GM18907 (cell line): ENCODE results near the gene SERPINB13.
A peak's percentile ranks its signal among the peaks of the same experiment; 100 is the strongest.

Source experiments
- ATAC-seq: cut with Tn5 transposase; IDR thresholded peaks from one replicate; pipeline ENCODE4 v1.9.1; 2021; ENCODE audit warnings: mild to moderate bottlenecking, moderate library complexity; ENCODE audit not compliant: unreplicated experiment

SERPINB13 gene, protein sequence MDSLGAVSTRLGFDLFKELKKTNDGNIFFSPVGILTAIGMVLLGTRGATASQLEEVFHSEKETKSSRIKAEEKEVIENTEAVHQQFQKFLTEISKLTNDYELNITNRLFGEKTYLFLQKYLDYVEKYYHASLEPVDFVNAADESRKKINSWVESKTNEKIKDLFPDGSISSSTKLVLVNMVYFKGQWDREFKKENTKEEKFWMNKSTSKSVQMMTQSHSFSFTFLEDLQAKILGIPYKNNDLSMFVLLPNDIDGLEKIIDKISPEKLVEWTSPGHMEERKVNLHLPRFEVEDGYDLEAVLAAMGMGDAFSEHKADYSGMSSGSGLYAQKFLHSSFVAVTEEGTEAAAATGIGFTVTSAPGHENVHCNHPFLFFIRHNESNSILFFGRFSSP

DNA sequence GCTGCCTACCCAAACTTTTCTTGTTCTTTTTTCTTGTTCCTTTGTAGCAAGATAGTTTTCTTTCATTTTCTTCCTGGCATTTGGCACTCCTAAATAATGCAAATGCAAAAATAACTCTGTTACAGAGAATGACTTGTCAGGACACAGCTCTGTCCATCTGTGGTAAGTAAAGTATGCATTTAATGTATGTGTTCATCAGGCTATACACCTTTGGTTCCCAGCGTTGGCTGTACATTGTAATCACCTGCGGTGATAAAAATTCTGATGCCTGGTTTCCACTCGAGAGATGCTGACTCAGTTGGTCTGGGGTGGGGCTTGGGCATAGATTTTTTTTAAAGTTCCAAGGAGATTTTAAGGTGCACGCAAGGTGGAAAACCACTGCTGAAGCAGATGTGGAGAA lies at the start of gene SERPINB13:
Gene SERPINB13, plus strand, starts transcription at position 378 of the 400 bp plus-strand sequence. CDS start 1,325 bp downstream, outside the sequence.
- ATAC-seq: no peak

DNA sequence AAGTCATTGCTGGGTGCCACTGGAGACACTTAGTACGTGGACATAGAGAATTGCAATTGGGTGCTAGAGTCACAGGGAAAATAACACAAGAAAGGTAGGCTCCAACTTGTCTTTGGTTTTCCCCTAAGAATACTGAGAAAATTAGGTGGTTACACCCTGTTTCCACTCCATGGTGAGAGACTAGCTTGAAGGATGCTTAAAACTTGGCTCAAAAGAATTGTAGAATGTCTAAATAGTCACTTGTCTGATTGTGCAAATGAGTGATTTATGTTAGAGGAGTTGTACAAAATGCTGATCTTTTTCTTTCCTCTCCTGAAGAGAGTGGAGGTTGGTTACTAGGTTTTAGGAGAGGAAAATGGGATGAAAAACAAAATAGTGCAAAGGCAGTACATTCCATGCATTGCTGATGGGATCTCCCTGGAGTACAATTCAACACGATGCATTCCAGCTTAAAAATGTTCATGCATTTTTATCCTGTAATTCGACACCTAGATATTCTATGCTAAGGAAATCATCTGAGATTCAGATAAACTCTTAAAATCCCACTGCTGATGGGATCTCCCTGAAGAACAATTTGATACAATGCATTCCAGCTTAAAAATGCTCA lies 47.1 kb upstream of the SERPINB13 start:
- ATAC-seq: no peak

DNA sequence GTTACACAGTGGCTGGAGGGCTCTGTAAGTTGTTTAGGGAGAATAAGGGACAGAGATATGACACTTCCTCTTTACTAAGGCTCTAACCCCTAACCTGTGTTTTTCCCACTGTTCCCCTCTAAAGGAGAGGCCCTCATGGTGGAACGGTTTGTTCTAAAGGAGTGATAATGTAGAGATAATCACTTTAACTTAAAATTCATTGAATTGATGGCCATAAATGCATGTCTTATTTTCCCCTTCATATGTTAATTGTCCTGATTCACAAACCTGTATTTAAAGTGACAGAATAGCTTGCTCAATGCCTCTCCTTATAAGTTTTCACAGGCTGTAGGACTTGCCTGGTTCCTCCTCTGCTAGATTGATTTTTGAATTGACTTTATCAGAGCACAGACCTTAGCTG lies 45.1 kb upstream of the SERPINB13 start, which contains the start of gene SERPINB12:
Gene SERPINB12, plus strand, starts transcription at position 301 of the 400 bp plus-strand sequence. CDS start 13,791 bp downstream, outside the sequence.
- no peak for ATAC-seq

DNA sequence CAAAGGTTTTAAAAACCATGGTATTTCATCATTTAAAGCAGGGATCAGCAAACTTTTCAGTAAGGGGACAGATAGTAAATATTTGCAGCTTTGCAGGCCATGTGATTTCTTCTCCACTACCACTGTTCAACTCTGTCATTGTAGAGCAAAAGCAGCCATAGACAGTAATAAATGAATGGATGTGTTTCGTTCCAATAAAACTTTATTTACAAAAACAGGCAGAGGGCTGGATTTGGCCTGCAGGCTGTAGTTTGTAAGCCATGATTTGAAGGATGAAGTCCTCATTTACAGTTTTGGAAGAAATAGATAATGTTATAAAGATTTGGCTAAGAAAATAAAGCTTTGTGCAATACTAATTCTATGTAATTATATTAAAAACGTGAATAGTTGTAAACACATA lies 43.1 kb upstream of the SERPINB13 start:
- no peak for ATAC-seq

DNA sequence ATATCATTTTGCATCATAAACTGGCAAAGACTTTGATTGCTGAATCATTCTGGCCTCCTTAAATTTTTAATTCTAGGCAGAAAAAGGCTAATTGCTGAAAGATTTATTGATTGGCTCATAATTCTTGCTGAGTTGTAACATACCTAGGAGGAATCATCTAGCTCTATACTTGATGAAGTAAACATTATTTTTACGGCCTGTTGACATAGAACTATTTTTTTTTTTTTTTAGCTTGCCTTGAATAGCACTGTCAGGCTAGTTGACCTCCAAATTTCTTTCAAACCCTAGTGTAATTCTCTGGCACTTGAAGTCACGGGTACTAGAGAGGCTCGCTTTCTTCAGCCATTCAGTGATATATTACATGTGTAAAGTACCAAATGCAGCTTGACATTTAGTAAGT lies 42.1 kb upstream of the SERPINB13 start:
- ATAC-seq: no peak

DNA sequence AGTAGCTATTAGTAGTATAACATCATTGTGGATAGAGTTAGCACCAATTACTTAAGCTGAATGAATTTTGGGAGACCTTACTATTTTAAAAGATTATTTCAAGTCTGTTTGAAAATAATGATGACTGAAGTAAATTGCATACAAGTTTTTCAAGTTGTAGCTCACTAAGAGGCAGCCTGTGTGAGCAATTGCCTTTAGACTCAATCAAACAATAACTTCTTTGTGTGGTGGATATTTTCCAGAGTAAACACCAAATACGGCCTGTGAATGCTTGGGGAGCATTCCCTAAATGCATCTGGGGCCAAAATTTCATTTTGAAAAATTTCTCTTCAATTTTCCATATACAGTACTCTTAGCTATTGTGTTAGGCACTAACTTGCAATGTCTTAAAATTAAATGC lies 37.1 kb upstream of the SERPINB13 start:
- ATAC-seq: no peak

DNA sequence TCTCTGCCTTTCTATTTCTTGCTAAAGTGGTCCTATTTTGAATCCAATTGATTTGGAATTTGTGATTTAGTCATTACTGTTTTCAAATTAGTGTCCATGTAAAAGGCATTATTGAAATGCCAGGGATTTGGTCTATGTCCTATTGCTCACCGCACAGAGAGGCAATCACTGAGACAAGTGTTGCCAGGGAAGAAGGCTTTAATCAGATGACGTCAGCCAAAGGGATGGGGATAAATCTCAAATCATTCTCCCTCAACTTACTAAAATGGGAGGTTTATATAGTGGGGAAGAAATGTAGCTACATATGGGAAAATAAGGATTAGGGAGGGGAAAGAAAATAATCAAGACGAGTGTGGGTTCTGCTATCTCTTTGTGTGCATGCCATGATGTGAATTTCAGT lies 35.4 kb upstream of the SERPINB13 start:
- ATAC-seq: no peak

DNA sequence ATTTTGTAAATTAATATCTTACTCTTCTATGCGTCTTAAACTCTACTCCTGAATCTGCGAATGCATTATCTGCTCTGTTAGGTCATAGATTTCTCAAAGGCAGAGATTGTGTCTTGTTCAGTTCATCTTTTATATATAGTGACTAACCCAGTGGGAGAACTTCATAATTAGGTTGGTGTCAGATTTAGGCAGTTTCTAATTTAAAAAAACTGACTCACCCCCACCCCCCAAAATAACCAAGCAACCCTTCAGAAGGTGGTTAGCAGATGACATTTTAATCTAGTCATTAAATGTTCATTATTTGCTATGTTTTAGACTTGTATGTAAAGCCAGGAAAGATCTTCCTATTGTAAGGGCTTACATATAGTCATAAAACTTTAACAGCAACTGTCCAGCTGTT lies 34.6 kb upstream of the SERPINB13 start:
- no peak for ATAC-seq

DNA sequence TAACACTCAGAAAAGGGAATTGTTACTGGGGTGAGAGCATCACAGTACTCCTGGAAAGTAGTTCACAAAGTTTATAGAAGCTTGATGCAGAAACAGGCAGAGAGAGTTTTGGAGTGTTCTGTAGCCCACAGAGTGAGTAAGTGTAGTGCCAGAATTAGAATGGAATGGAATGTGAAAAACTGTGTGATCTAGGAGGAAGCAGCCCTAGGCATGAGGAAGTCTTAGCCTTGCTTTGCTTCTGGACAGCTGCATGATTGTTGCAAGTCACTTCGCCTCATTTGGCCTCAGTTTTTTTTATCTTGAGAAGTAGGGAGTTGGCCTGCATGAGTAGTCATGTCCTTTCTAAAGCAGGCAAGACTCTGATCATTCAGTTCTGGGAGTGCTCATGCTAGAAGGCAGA lies 34.1 kb upstream of the SERPINB13 start:
- no peak for ATAC-seq

DNA sequence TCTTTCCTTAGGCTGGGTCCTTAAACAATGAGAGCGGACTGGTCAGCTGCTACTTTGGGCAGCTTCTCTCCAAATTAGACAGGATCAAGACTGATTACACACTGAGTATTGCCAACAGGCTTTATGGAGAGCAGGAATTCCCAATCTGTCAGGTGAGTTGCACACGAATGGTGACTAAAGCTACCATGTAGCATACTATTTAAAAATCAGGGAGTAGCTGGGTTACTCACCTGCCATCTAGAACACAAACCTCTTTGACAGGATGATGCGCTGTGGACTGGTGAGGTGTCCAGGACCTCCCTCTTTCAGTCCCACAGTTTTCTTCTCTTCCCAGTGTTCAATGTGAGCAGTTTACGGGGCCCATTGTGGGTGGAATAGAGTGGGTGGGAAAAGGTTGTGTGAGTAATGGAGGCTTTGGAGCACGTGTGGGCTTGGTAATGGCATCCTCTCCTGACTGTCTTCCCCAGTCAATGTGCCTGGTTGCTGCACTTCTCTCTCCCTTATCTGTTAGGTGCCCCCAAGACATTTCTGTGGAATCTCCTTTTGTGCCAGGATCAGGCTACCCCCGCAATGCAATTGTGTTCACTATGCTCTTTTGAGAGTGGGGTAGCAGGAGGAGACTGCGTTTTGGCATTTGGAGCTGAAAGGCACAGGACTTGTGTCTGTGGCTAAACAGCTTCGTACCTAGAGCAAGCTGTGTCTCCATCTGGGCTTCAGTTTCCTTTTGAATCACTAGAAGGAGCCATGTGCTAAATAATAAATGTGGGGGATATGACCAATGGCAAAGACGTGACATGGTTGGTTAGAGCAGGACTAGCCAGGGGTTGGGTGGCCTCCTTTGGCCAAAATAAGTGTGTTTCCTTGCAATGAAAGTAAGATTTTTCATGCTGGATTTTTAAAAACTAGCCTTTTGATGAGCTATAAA lies 27.3 kb upstream of the SERPINB13 start:
- no peak for ATAC-seq

DNA sequence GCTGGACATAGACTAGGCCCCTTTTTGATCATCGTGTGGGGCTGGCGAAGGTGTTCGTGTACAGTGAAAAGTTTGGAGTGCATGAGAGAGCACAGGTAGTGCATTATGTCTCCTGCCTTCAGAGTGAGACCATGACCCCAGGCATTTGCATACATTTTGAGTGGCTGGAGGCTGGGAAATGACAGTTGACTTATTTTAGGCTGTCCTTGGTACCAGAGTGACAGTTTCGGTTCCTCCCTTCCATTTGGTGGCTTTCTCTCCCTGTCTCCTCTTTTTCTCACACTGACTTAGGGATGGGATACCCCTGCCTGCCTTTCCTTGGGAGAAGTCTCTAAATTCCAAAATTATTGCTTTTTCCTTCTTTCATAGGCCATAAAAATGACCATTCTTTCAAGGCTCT lies 24.9 kb upstream of the SERPINB13 start:
- ATAC-seq: peak; percentile 61

DNA sequence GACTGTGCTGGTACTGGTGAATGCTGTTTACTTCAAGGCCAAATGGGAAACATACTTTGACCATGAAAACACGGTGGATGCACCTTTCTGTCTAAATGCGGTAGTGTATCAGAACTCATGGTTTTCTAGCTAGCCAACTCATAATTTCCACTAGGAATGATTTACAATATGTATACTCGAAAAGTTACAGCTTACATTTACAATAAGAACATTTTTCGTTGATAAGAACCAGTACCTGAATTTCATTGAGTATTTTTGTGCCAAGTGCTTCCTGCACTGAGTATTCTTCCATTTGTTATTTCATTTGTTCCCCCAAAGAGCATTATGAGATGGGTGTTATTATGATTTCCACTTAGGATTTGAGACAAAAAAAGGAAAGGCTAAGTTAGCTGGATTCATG lies 23.1 kb upstream of the SERPINB13 start:
- ATAC-seq: no peak

DNA sequence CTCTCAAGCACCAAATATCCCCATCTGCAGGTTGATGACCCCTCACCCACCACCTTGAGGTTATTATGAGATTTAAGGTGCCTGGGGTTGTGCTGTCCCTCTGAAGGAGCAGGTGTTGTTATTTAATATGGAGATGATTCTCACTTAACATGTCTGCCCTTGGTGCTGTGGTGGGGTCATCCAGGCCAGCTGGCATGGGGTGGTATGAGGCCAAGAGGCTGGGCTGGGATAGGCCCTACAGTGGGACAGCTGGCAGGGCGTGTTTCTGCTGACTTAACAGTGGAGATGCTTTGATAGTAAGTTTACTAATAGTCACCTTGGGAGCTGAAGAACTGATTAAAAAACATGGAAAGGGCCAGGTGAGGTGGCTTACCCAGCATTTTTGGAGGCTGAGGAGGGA lies 22.6 kb upstream of the SERPINB13 start:
- ATAC-seq: no peak

DNA sequence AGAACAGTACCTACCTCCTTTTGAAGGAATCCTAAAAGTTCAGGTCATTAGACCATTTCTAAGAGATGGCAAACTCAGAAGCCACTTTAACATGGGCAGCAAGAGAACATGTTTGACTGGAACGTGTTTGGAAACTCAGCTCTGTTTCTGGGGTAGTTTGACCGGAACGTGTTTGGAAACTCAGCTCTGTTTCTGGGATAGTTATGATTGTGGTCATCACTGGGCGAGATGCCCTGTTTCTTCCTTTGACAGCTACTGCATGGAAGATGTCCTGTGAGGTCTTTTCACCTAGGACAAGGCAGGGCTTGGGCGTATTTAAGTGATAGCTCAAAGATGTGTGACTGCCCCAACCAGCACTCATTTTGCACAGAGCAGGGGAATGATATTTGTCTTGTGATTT lies 19.9 kb upstream of the SERPINB13 start:
- ATAC-seq: no peak

DNA sequence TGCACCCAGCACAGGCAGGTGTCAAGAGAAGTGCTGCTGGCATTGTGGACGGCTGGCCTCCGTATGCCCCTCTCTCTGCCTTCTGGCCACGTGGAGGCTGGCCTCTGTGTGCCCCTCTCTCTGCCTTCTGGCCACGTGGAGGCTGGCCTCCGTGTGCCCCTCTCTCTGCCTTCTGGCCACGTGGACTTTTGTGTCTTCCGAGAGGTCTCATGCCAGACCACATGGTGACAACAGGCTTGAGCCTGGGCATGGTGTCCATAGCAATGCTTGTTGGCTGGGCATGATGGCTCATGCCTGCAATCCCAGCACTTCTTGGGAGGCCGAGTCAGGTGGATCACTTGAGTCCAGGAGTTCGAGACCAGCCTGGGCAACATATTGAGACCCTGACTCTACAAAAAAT lies 19.3 kb upstream of the SERPINB13 start:
- ATAC-seq: no peak

DNA sequence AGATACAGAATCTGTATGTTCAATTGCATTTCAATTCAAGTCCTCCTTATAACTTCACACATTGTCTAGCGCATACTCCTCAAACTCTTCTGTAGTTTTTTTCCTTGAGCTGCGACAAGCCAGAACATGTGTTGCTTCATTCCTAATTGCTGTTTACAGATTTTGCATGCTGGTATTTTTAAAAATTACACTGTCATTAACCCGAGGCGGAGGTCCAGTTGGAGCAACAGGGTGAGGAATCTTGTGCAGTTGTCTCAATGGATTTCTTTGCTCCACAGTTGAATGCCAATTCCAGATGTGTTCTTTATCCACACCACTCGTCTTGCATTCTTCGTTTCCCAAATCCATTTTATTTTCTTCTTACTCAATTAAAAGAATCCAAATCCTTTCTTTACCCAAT lies 16.4 kb upstream of the SERPINB13 start:
- no peak for ATAC-seq

DNA sequence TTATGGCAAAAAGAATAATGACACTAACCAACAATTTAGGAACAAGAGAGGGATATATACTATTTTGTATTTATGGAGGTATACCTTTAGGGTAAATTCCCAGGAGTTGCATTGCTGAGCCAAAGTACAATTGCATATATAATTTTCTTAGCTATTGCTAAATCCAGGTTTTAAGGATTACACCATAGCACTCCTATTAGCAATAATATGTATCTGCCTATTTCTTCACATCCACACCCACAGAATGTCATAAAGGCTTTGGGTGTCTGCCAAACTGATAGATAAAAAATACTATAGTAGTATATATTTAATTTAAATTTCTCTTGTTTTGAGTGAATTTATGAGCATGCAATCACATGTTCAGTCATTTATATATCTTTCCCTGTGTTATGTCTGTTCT lies 11.5 kb upstream of the SERPINB13 start:
- no peak for ATAC-seq

DNA sequence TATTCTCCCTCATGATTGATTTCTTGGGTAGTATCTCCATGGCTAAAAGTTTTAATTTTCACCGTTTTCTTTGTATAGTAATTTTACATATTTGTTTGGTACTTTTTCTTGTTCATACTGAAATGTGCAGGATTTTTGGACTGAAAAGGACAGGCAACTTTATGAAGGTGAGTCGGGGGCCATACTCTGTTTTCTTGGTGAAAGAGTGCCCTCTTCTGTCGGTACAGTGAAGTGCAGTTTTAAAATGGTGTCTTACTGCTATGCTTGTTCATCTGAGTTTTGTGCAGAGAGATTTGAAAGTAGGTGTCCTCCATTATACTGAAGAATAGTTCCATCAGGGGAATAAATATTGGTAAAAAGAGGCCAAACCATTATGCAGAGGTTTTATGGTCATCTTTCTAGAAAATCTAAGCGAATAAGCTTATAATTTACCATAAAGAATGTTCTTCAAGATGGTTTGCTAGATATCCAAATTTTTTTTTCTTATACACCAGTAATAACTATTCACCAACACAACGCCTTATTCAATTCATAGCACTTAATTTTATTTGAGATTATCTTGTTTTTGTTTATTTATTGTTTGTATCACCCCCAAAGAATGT lies 8.7 kb upstream of the SERPINB13 start:
- peak; percentile 73 for ATAC-seq

DNA sequence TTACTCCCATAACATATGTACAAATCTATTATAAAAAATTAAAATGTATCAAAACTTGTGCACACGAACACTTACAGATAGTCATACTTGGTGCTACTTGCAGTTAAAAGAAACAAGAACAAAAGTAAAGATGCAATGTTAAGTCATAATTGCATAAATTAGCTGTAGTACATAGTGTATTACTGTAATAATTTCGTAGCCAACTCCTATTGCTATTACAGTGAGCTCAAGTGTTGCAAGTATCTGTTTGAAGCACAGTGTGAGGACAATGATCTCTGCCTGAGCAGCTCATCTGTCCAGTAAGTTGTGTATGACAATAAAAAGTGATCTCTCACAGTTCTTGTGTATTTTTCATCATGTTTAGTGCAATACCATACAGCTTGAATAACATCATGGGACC lies 7.5 kb upstream of the SERPINB13 start:
- ATAC-seq: no peak

DNA sequence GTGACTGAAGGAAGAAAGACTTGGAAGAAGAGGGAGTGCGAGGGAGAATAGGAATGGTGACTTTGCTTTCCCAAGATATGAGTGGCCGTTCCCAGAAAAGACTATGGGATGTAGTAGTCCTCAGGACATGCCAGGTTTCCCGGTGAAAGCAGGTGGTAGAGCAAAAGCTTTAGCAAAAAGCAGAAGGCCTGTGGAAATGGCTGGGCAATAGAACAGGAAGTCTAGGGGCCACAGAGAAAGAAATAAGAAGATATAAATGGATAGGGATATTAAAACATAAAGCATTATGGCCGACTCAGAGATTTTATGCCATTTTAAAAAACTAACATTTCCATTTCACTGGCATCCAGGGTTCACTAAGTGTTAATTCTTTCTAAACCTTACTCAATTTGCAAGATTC lies 1.2 kb upstream of the SERPINB13 start:
- ATAC-seq: no peak

DNA sequence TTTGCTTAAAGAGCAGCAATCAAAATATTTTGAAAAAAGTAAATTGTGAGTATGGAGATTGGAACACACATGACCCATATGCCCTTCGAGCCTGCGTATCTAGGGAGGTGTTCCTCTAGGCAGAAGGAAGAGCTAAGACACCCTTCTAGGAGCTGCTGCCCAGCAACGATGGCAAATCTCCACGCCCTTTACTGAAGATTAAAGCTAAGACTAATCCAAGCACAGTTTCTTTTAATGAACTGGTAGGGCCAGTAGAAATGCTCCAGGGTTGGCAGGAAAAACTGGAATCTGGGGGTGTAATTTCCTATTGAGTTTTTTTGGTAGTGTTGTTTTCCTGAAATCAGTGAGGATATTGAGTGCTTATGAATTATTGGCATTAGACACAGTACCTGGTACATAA lies 712 bp upstream of the SERPINB13 start:
- no peak for ATAC-seq
